ENCODE data around the gene CCL27. TPM values are rescaled to one million over a fixed set of nuclear protein-coding genes. Genes with fewer than 3 reads are reported as not detected.

Gene CCL27
- total and polyA plus RNA-seq, 2 donors (not counting 1 experiment from before 2014, with no cell fraction given): not detected

DNA sequence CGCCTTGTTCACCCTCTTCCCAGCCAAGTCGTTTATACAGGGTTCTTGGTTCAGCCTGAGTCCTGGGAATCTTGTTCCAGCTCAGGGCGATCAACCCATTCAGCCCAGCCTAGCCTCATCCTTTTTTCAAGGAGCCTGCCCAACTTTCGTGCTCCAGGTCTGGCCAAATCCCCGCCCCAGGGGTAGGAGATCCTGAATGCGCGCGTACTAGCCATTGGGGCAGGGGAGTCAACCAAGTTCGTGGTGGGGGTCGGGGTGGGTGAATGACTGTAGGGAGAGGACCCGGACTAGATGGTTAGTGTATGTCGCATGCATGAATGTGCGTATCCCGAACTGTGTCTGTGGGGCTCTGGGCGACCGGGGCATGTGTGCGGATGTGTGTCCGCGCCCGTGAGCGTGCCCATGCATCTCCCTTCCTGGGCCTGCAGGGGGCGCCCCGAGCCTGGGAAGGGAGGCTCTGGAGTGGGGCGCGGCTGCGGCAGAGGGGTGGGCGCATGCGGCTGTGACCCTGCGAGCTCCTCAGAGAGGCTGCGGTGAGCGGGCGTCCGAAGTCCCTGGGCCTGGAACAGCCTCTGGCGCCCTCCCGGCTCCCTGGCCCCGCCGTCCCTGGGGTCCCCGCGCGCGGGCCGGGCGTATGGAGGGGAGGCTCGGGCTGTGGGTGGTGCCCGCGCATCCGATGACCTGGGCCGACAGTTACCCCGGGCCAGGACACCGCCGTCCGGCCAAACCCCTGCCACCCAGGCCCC is 38.7 kb upstream of the CCL27 start:
- Histone ChIP-seq H3K9me3 (ENCODE audit: control extremely low read depth in 1 of 3, control insufficient read depth in 2 of 3, insufficient read depth in 1 of 3, low read length in 2 of 3) (no peaks in the 10 kb centered on the region), H3K4me2 (replicated peaks; ENCODE audit: low read depth, low read length, poor library complexity, severe bottlenecking) (peak overlapping the region; percentile 88), H3K9ac (ENCODE audit: low read length) (peak overlapping the region; percentile 59), H2AFZ (ENCODE audit: insufficient read depth, low read depth, low read length, poor library complexity, severe bottlenecking) (peak overlapping the region; percentile 77), H3K4me1 (ENCODE audit: control insufficient read depth in 2 of 2, insufficient read depth in 2 of 2, low read length in 2 of 2) (peaks cover 10 to 14% of the 10 kb centered on the region in 2 donors), H4K20me1 (ENCODE audit: control insufficient read depth, insufficient read depth, low read length, poor library complexity, severe bottlenecking) (no peaks in the 10 kb centered on the region), H3K27me3 (replicated peaks in 1 of 4; ENCODE audit: control extremely low read depth in 1 of 4, control insufficient read depth in 3 of 4, insufficient read depth in 4 of 4, low read length in 3 of 4) (peaks cover 0 to 26% (median 16%) of the 10 kb centered on the region in 4 experiments), H3K4me3 (ENCODE audit: control extremely low read depth in 1 of 5, extremely low read depth in 1 of 5, insufficient read depth in 1 of 5, low read depth in 2 of 5, low read length in 4 of 5) (peak overlapping the region in 4 of 5 experiments; percentile 36 to 63 (median 56)), H3K79me2 (ENCODE audit: control insufficient read depth, insufficient read depth, low read length) (no peaks in the 10 kb centered on the region), H3K36me3 (replicated peaks in 1 of 2; ENCODE audit: control extremely low read depth in 1 of 2, control insufficient read depth in 1 of 2, extremely low read depth in 1 of 2, insufficient read depth in 2 of 2, low read length in 1 of 2) (no peaks in the 10 kb centered on the region), H3K27ac (ENCODE audit: low read length in 2 of 2) (no peak overlapping the region)
- intact Hi-C loops (cut with micrococcal nuclease): loop anchor here (2.0 to 10.0 kb wide), 2 partner anchors 64 to 284 kb away; partner anchors contain the start of genes DNAJB5 and SIGMAR1
- no peaks in the 10 kb centered on the region for H3K9me3 Mint-ChIP-seq (ENCODE audit: insufficient read depth)
- POLR2A ChIA-PET: no interaction called here
- 13% methylated on average over 52 of the region's 52 CpGs for WGBS (ENCODE audit: insufficient coverage)
- no peak overlapping the region for H3K27ac Mint-ChIP-seq
- H3K4me3 Mint-ChIP-seq: peak overlapping the region; percentile 50
- H3K27me3 Mint-ChIP-seq: peaks cover 30% of the 10 kb centered on the region
- TF ChIP-seq, protein P1, sequence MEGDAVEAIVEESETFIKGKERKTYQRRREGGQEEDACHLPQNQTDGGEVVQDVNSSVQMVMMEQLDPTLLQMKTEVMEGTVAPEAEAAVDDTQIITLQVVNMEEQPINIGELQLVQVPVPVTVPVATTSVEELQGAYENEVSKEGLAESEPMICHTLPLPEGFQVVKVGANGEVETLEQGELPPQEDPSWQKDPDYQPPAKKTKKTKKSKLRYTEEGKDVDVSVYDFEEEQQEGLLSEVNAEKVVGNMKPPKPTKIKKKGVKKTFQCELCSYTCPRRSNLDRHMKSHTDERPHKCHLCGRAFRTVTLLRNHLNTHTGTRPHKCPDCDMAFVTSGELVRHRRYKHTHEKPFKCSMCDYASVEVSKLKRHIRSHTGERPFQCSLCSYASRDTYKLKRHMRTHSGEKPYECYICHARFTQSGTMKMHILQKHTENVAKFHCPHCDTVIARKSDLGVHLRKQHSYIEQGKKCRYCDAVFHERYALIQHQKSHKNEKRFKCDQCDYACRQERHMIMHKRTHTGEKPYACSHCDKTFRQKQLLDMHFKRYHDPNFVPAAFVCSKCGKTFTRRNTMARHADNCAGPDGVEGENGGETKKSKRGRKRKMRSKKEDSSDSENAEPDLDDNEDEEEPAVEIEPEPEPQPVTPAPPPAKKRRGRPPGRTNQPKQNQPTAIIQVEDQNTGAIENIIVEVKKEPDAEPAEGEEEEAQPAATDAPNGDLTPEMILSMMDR (IDR thresholded peaks at IDR 0.05): peak; percentile 73
- TF ChIP-seq EZH2 (IDR thresholded peaks at IDR 0.05; ENCODE audit: borderline replicate concordance, insufficient read depth, low read depth, low read length, poor library complexity, severe bottlenecking): no peak
- CTCF ChIA-PET: interaction anchor here (0.5 to 3.0 kb wide), 10 partner anchors 9 to 775 kb away, joined by 3 to 15 read pairs (median 3); partner anchors contain the start of gene CCL21
- DNase-seq (peak; percentile 74), ATAC-seq (ENCODE audit: low read depth) (peak; percentile 85)
- peaks cover 14% of the 10 kb centered on the region for H3K4me1 Mint-ChIP-seq

- TF ChIP-seq, protein P1 (IDR thresholded peaks at IDR 0.05): no peak
- no peak for TF ChIP-seq EZH2 (IDR thresholded peaks at IDR 0.05; ENCODE audit: borderline replicate concordance, insufficient read depth, low read depth, low read length, poor library complexity, severe bottlenecking)
- no peak overlapping the region for H3K4me3 Mint-ChIP-seq
- H3K4me2 ChIP-seq (replicated peaks; ENCODE audit: low read depth, low read length, poor library complexity, severe bottlenecking): no peak overlapping the region
- H3K79me2 ChIP-seq (ENCODE audit: control insufficient read depth, insufficient read depth, low read length): no peaks in the 10 kb centered on the region
- H4K20me1 ChIP-seq (ENCODE audit: control insufficient read depth, insufficient read depth, low read length, poor library complexity, severe bottlenecking): no peaks in the 10 kb centered on the region
- ChIA-PET POLR2A (no interaction called here), CTCF (no interaction called here)
- H3K4me1 ChIP-seq (ENCODE audit: control insufficient read depth in 2 of 2, insufficient read depth in 2 of 2, low read length in 2 of 2): no peaks in the 10 kb centered on the region
- no peak overlapping the region for H3K27ac Mint-ChIP-seq
- no peaks in the 10 kb centered on the region for H3K36me3 ChIP-seq (replicated peaks in 1 of 2; ENCODE audit: control extremely low read depth in 1 of 2, control insufficient read depth in 1 of 2, extremely low read depth in 1 of 2, insufficient read depth in 2 of 2, low read length in 1 of 2)
- H3K9me3 Mint-ChIP-seq (ENCODE audit: insufficient read depth): no peaks in the 10 kb centered on the region
- H3K27me3 ChIP-seq (replicated peaks in 1 of 4; ENCODE audit: control extremely low read depth in 1 of 4, control insufficient read depth in 3 of 4, insufficient read depth in 4 of 4, low read length in 3 of 4): peaks cover 0 to 11% (median 5%) of the 10 kb centered on the region in 4 experiments
- H3K27ac ChIP-seq (ENCODE audit: low read length in 2 of 2): no peak overlapping the region
- no peak for ATAC-seq (ENCODE audit: low read depth)
- H3K4me1 Mint-ChIP-seq: no peaks in the 10 kb centered on the region
- H3K9me3 ChIP-seq (ENCODE audit: control extremely low read depth in 1 of 3, control insufficient read depth in 2 of 3, insufficient read depth in 1 of 3, low read length in 2 of 3): no peaks in the 10 kb centered on the region
- H3K9ac ChIP-seq (ENCODE audit: low read length): no peak overlapping the region
- DNase-seq: no peak
- H3K27me3 Mint-ChIP-seq: peaks cover 24% of the 10 kb centered on the region
- H3K4me3 ChIP-seq (ENCODE audit: control extremely low read depth in 1 of 5, extremely low read depth in 1 of 5, insufficient read depth in 1 of 5, low read depth in 2 of 5, low read length in 4 of 5): no peak overlapping the region
- intact Hi-C loops (cut with micrococcal nuclease): no loop called here
- no peak overlapping the region for H2AFZ ChIP-seq (ENCODE audit: insufficient read depth, low read depth, low read length, poor library complexity, severe bottlenecking)
Measured at GRCh38 chr9:34694811-34695210, 32.4 kb upstream of the CCL27 start.

Data from B cell (primary cell).